NCI-H1092 (cell line): ENCODE data around the gene FBP1.
A peak's percentile ranks its signal among the peaks of the same experiment; 100 is the strongest.

Experiments used
- DNase-seq: peaks from one replicate; lab custom pipeline; 2025; lab: John Stamatoyannopoulos, UW

FBP1 gene

GRCh38 chr9:94656200-94656599, 16.9 kb upstream of the FBP1 start:
- DNase-seq = no peak

- no peak for DNase-seq
Measured at GRCh38 chr9:94655739-94656138, 16.4 kb upstream of the FBP1 start.

GRCh38 chr9:94654165-94654894, 15.0 kb upstream of the FBP1 start:
- no peak for DNase-seq

- no peak for DNase-seq
Measured at GRCh38 chr9:94650949-94651348, 11.6 kb upstream of the FBP1 start.

GRCh38 chr9:94649100-94649819, 9.9 kb upstream of the FBP1 start:
- DNase-seq = no peak

GRCh38 chr9:94648185-94648584, 8.9 kb upstream of the FBP1 start:
- no peak for DNase-seq

- DNase-seq = no peak
Measured at GRCh38 chr9:94645901-94646300, 6.6 kb upstream of the FBP1 start.

- no peak for DNase-seq
Measured at GRCh38 chr9:94644543-94644942, 5.2 kb upstream of the FBP1 start.

- no peak for DNase-seq
Measured at GRCh38 chr9:94643741-94644140, 4.4 kb upstream of the FBP1 start.

- DNase-seq = no peak
Measured at GRCh38 chr9:94643176-94643575, 3.9 kb upstream of the FBP1 start.

- no peak for DNase-seq
Measured at GRCh38 chr9:94642501-94642900, 3.2 kb upstream of the FBP1 start.

- no peak for DNase-seq
Measured at GRCh38 chr9:94639999-94640376, 670 bp upstream of the FBP1 start.

- no peak for DNase-seq
Measured at GRCh38 chr9:94638335-94639060, 820 bp downstream of the FBP1 start.

GRCh38 chr9:94632737-94633136, 6.6 kb downstream of the FBP1 start:
- no peak for DNase-seq

GRCh38 chr9:94631599-94631998, 7.7 kb downstream of the FBP1 start:
- no peak for DNase-seq

GRCh38 chr9:94630833-94631232, 8.5 kb downstream of the FBP1 start:
- DNase-seq = no peak

GRCh38 chr9:94630281-94630680, 9.0 kb downstream of the FBP1 start:
- DNase-seq = no peak

GRCh38 chr9:94627287-94627686, 12.0 kb downstream of the FBP1 start:
- no peak for DNase-seq

- DNase-seq = no peak
Measured at GRCh38 chr9:94625835-94626234, 13.5 kb downstream of the FBP1 start.

- DNase-seq = no peak
Measured at GRCh38 chr9:94624629-94625028, 14.7 kb downstream of the FBP1 start.

GRCh38 chr9:94623253-94623652, 16.1 kb downstream of the FBP1 start:
- peak; percentile 14 for DNase-seq

GRCh38 chr9:94622087-94622800, 17.1 kb downstream of the FBP1 start:
- no peak for DNase-seq
